Stromal cell of bone marrow (primary cell): ENCODE results near the gene FMNL2.

ENCODE experiments used
- DNase-seq: peaks from one replicate; pipeline ENCODE4 v3.0.0-alpha.2; 2012; ENCODE audit warnings: low read depth

FMNL2 gene

GRCh38 chr2:152583512-152584229, 248.7 kb downstream of the FMNL2 start:
- no peak for DNase-seq

GRCh38 chr2:152584301-152584700, 249.3 kb downstream of the FMNL2 start:
- DNase-seq, result no peak

- peak; percentile 96 for DNase-seq
Observed at GRCh38 chr2:152585830-152586484, 251.0 kb downstream of the FMNL2 start.

- DNase-seq, result no peak
Observed at GRCh38 chr2:152587187-152587947, 252.4 kb downstream of the FMNL2 start.

- no peak for DNase-seq
Observed at GRCh38 chr2:152588998-152589397, 254.0 kb downstream of the FMNL2 start.

- peak; percentile 45 for DNase-seq
Observed at GRCh38 chr2:152594022-152594766, 259.2 kb downstream of the FMNL2 start.

- DNase-seq, result peak; percentile 98
Observed at GRCh38 chr2:152594792-152595191, 259.8 kb downstream of the FMNL2 start.

- DNase-seq, result no peak
Observed at GRCh38 chr2:152598975-152599759, 264.2 kb downstream of the FMNL2 start.

GRCh38 chr2:152600051-152600657, 265.2 kb downstream of the FMNL2 start:
- no peak for DNase-seq

- no peak for DNase-seq
Observed at GRCh38 chr2:152600697-152601096, 265.7 kb downstream of the FMNL2 start.

- DNase-seq, result no peak
Observed at GRCh38 chr2:152602750-152603149, 267.8 kb downstream of the FMNL2 start.

- no peak for DNase-seq
Observed at GRCh38 chr2:152603166-152603565, 268.2 kb downstream of the FMNL2 start.

- DNase-seq, result no peak
Observed at GRCh38 chr2:152606081-152606480, 271.1 kb downstream of the FMNL2 start.

GRCh38 chr2:152606941-152607340, 272.0 kb downstream of the FMNL2 start:
- DNase-seq, result no peak

- no peak for DNase-seq
Observed at GRCh38 chr2:152607793-152608300, 272.9 kb downstream of the FMNL2 start.

GRCh38 chr2:152609154-152609553, 274.2 kb downstream of the FMNL2 start:
- no peak for DNase-seq

GRCh38 chr2:152609699-152610098, 274.7 kb downstream of the FMNL2 start:
- no peak for DNase-seq

- peak; percentile 83 for DNase-seq
Observed at GRCh38 chr2:152611458-152612231, 276.7 kb downstream of the FMNL2 start.

GRCh38 chr2:152613235-152613634, 278.3 kb downstream of the FMNL2 start:
- DNase-seq, result no peak

- no peak for DNase-seq
Observed at GRCh38 chr2:152615177-152615576, 280.2 kb downstream of the FMNL2 start.
